HG03039 (cell line): ENCODE results near the gene PNMA8C.
"Not testable (repeated sequence)": the region's sequence is repeated elsewhere in the genome, so short reads cannot be mapped to it uniquely, and the experiment has no call there.

ENCODE experiments used
- ATAC-seq: cut with Tn5 transposase; IDR thresholded peaks from one replicate; pipeline ENCODE4 v1.9.1; 2021; ENCODE audit warnings: mild to moderate bottlenecking, moderate library complexity; ENCODE audit not compliant: unreplicated experiment

The PNMA8C gene

GRCh38 chr19:46390866-46391265 is 37.9 kb downstream of the PNMA8C start:
- no peak for ATAC-seq

- ATAC-seq = no peak
These were observed 38.4 kb downstream of the PNMA8C start for GRCh38 chr19:46390121-46390858.

DNA sequence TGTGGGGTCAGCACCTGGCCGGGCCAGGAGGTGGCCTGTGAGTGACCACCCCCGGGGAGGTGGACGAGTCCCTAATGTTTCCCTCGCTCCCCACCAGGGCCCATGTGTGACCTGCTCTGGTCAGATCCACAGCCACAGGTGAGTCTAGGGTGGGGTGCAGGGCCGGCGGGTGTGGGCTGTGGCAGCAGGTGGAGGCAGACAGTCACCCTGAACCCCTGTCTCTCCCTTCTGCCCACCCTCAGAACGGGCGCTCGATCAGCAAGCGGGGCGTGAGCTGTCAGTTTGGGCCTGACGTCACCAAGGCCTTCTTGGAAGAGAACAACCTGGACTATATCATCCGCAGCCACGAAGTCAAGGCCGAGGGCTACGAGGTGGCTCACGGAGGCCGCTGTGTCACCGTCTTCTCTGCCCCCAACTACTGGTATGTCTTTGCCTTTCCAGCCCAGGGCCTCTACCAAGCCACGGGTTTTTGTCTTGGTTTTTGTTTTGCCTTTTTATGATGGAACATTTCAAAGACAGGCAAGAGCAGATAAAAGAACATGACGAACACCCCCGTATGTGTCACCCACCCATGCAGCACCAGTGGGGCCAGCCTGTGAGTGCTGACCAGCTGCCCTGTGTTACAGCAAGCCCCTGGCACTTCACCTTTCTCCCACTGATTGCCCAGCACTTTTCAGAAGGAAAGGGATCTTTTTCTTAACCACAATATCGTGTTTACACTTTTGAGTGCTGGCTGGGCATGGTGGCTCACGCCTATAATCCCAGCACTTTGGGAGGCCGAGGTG is 40.2 kb downstream of the PNMA8C start:
- ATAC-seq = no peak

GRCh38 chr19:46387713-46388130 is 41.0 kb downstream of the PNMA8C start:
- ATAC-seq = no peak

- ATAC-seq = no peak
These were observed 41.6 kb downstream of the PNMA8C start for GRCh38 chr19:46386996-46387712.

DNA sequence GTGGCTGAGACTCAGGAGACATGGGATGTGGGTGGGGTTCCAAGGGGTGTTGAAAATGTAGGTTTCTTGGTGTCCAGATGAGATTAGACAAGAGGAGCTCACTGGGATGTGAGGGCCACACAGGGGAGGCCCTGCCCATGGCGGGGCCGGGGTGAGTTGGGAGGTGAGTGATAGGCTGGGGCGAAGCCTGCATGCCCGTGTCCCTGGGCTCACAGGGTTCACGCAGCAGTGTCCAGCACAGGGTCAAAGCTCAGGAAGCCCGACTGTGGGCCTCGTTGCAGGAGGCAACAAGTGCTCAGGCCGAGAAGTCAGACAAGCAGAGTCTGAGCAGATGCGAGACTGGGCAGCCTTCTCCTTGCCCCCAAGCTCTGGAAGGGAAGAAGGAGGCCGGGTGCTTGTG is 42.6 kb downstream of the PNMA8C start:
- ATAC-seq = no peak

GRCh38 chr19:46385636-46386035 is 43.1 kb downstream of the PNMA8C start:
- ATAC-seq = no peak

DNA sequence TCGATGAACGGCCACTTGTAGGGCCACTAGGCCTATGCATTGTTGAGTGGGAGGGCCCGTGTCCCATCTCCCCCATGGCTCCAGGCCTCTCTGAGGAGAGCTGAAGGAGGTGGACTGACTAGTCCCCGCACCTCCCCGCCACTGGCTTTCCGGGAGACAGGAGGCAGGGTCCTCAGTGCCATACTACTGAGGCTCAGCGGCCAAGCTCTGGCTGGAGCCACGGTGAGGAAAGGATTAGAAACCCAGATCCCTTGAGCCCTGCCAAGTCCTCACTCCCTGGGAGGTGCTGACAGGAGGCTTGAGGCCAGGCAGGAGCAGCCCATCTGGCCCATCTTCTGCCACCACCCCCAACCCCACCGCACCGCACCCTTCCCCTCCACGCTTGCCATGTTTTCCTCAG is 44.3 kb downstream of the PNMA8C start:
- no peak for ATAC-seq

- no peak for ATAC-seq
These were observed 44.9 kb downstream of the PNMA8C start for GRCh38 chr19:46383846-46384245.

- no peak for ATAC-seq
These were observed 45.4 kb downstream of the PNMA8C start for GRCh38 chr19:46383171-46383815.

- no peak for ATAC-seq
These were observed 46.9 kb downstream of the PNMA8C start for GRCh38 chr19:46381756-46382345.

- ATAC-seq = no peak
These were observed 47.4 kb downstream of the PNMA8C start for GRCh38 chr19:46381346-46381745.

- ATAC-seq = no peak
These were observed 48.0 kb downstream of the PNMA8C start for GRCh38 chr19:46380690-46381089.

DNA sequence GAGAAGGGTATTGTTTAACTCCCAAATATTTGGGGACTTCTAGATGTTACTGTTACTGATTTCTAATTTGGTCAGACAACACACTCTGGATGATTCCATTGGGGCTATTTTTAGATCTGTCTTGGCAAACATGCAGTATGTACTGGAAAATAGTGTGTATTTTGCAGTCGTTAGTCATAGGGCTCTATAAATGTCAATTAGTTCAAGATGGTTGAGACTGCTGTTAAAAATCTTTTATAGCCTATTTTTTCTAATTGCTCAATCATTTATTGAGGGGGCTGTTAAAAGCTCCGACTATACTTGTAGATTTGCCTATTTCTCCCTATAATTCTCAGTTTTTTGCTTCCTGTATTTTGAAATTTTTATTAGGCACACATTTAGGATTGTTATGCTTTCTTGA is 50.5 kb downstream of the PNMA8C start:
- no peak for ATAC-seq

- ATAC-seq = no peak
These were observed 52.2 kb downstream of the PNMA8C start for GRCh38 chr19:46376241-46377153.

DNA sequence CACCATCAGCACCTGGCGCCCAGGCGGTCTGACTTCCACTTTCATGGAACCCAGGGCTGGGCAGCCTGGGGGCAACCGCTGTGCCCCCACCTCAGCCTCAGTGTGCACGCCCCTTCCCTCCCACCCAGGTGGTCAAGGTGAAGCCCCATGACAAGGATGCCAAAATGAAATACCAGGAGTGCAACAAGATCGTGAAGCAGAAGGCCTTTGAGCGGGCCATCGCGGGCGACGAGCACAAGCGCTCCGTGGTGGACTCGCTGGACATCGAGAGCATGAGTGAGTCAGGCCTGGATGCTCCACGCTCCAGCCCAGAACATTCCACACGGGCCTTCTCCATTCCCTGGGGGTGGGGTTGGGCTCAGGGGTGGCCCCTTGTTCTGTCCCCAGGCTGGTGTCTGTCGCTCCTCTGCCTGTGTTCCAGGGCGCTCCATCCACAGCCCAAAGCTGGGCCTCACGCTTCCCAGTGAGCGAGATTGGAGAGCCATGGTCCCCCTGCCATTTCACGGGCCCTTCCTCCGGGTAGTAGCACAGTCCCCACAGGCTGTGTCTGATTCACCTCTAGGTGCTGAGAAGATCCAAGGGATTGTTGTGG is 53.2 kb downstream of the PNMA8C start:
- ATAC-seq = not testable (repeated sequence)
